HEK293T (cell line): ENCODE data around the gene ABCC6.
"Not testable (repeated sequence)": the region's sequence is repeated elsewhere in the genome, so short reads cannot be mapped to it uniquely, and the experiment has no call there.

Experiments
- BHLHE40 ChIP-seq: fragments of 450-650 bp; IDR thresholded peaks from 2 replicates; pipeline ENCODE4 v1.6.1; 2016; ENCODE audit warnings: mild to moderate bottlenecking, moderate library complexity, borderline replicate concordance
- ELF4 ChIP-seq: fragments of 450-650 bp; IDR thresholded peaks from 2 replicates; pipeline ENCODE4 v1.6.1; 2017; ENCODE audit warnings: antibody characterized with exemption
- FOXA1 ChIP-seq: fragments of 450-650 bp; IDR thresholded peaks from 2 replicates; pipeline ENCODE4 v1.6.1; 2016; ENCODE audit warnings: mild to moderate bottlenecking
- FOXM1 ChIP-seq: fragments of 450-650 bp; IDR thresholded peaks from 2 replicates; pipeline ENCODE4 v1.6.1; 2017; ENCODE audit warnings: mild to moderate bottlenecking, borderline replicate concordance
- L3MBTL2 ChIP-seq: fragments of 450-650 bp; conservative IDR thresholded peaks from 2 replicates; pipeline ENCODE4 v1.6.1; 2016; ENCODE audit warnings: mild to moderate bottlenecking
- SP1 ChIP-seq: fragments of 450-650 bp; IDR thresholded peaks from 2 replicates; pipeline ENCODE4 v1.6.1; 2017
- SUZ12 ChIP-seq: fragments of 450-650 bp; IDR thresholded peaks from 2 replicates; pipeline ENCODE4 v1.6.1; 2016; ENCODE audit warnings: mild to moderate bottlenecking
- TARDBP ChIP-seq: fragments of 450-650 bp; IDR thresholded peaks from 2 replicates; pipeline ENCODE4 v1.6.1; 2016
- ZNF384 ChIP-seq: fragments of 450-650 bp; IDR thresholded peaks from 2 replicates; pipeline ENCODE4 v1.6.1; 2016
- TF ChIP-seq, protein P1 (sequence below): fragments of 450-650 bp; IDR thresholded peaks from 2 replicates; pipeline ENCODE4 v1.6.1; 2016

DNA sequence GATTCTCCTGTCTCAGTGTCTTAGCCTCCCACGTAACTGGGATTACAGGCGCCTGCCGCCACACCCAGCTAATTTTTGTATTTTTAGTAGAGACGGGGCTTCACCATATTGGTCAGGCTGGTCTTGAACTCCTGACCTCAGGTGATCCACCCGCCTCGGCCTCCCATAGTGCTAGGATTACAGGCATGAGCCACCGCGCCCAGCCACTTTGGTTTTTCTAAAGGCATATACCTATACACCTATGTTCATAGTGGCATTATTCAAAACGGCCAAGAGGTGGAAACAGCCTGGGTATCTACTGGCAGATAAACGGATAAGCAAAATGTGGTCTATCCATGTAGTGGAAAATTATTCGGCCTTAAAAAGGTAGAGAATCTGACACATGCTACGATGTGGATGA, 70.3 kb downstream of the ABCC6 start:
- not testable (repeated sequence) for TF ChIP-seq ZNF384, TARDBP, L3MBTL2, FOXA1, BHLHE40, FOXM1, ELF4, SUZ12, SP1
- TF ChIP-seq, protein P1, sequence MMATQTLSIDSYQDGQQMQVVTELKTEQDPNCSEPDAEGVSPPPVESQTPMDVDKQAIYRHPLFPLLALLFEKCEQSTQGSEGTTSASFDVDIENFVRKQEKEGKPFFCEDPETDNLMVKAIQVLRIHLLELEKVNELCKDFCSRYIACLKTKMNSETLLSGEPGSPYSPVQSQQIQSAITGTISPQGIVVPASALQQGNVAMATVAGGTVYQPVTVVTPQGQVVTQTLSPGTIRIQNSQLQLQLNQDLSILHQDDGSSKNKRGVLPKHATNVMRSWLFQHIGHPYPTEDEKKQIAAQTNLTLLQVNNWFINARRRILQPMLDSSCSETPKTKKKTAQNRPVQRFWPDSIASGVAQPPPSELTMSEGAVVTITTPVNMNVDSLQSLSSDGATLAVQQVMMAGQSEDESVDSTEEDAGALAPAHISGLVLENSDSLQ, result not testable (repeated sequence)
